CD4-positive, alpha-beta T cell treated with Interleukin-15 for 1 hour (primary cell): ENCODE results near the gene BARX2.

Experiments used
- DNase-seq: peaks from one replicate; pipeline ENCODE4 v3.0.0-alpha.2; 2020

Gene BARX2

DNA sequence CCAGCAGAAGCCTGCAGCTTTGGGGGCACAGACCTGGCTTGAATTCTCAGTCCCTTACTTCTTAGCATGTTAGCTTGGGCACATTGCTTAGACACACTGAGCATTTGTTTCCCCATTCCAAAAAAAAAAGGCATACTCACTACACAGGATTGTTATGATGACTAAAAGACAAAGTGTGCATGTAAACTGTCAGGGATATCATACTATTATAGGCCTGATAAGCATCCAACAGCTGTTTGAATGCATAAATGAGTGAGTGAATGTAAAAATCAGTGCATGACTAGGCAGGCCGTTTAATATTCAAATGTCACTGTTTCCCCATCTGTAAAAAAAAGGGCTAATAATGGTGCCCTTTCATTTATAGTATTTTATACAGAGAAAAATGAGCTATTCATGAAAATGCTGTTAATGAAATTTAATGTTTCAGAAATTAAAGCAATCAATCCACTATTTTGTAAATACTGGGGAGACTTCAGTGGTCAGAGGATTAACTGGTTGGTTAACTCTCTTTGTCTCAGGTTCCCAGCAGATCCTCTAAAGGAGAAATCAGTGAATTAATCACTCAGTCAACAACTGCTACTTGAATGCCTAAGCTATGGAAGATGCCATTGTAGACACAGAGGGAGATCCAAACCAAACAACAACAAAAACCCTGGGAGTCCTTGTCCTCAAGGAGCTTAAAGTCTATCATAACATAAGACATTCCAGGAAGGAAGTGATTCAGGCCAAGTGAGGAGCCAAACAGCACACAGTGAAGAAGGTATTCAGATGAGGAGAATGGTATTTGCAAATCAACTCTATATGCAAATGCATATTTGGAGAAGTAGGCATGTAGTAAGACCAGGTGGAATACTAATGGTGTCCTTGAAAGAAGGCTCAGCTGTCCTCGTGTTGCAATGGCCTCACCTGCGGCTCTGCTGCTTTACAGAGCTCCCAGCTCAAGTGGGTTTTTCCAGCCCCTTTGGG lies 26.8 kb downstream of the BARX2 start:
- no peak for DNase-seq

GRCh38 chr11:129404731-129405130 lies 29.1 kb downstream of the BARX2 start:
- no peak for DNase-seq

DNA sequence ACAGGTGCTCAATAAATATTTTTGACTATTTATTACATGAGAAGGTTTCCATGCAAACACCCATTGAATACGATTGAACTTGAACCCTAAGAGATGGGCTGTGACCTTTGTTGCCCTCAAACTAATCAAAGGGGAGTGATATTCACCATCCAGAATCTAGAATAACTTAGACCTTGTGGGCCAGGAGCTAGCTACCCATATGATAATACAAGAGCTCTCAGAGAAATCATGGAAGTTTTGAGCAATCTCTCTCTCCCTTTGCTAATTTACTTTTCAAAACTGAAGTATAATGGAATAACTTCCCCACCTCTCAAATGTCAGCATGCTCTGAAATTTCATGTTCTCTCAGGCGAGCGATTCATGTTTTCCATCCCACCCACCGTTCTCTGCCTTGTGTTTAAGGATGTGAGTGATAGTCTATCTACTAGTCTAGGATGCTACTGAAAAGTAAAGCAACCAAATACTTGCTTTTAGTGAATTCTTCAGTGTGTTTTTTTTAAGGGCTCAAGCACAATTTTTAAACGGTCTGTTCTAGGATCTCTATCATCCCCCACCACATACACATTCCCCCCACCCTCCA lies 33.3 kb downstream of the BARX2 start:
- no peak for DNase-seq

DNA sequence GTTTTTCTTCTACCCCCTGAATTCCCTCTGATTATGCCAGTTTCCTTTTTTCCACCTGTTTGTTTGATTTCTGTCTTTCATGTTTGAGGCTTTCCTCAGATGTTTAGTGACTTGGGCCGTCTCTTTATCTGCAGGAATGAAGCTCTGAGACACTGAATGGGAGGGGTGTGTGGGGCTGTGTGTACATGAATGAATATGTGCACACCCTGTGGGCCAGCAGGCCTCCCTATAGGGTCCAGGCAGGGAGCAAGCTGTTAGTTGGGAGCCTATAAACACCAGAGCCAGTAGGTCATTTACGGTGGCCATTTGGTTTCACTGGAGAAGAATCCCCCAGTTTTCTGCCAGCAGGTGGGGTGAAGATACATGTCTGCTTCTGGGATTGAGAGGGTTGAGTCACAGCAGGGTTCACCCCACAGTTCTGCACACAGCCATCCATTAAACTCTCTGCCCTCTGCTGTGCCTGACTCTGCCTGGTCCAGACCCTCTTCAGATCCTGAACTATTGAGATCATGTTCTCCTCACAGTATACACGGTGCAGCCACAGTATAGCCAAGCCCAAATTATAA lies 34.8 kb downstream of the BARX2 start:
- no peak for DNase-seq

- no peak for DNase-seq
These were observed 36.8 kb downstream of the BARX2 start for GRCh38 chr11:129412494-129412893.

DNA sequence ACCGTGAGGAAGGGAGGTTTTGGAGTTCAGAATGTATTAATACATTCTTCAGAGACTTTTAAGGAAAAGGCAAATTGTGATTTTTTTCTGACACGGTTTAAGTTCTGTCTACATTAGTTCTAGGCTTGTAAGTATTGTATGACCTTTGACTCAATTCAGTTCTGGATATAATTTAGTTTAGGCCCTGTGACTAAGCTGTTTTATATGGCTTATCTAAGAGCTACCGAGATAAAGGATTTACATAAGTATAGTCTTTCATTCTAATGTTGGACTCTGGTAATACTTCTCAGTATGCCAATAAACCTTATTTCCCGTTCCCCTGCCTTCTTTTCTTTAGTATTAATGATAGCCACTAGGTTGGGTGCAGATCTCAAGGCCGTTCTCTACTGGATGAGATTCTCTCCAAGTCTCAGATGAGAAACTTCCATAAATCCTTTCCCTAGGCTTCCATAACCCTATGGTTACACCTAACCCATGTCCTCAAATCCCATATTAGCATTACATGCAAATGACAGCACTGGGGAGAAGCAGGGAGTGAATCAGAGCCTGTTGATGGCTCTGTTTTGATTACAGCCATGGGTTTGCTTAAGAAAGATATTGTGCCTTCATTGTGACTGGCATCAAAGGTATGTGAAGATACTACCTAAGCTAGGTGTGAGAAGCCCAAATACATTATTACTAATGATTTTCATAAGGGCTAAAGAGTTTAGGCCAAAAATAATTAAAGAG lies 38.7 kb downstream of the BARX2 start:
- no peak for DNase-seq

GRCh38 chr11:129416080-129416820 lies 40.6 kb downstream of the BARX2 start:
- DNase-seq: no peak

GRCh38 chr11:129417458-129417857 lies 41.8 kb downstream of the BARX2 start:
- no peak for DNase-seq

DNA sequence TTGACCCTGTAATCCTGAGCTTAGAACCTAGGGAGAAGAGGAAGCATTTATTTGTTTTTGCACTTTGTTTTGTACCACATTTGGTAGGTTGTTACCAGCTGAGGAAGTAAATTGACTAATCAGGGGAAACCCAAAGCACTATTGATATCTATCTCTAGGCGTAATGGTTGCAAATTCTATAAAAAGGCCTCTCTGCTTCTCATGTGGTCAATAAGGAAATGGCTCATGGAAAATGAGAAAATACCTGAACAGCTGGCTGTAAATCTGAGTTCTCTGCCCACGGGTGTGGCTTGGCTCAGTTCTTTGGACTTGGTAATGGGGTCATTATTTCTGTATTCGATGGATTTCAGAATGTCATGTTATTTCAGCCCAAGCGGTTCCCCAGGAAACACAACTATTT lies 42.4 kb downstream of the BARX2 start:
- DNase-seq: no peak

GRCh38 chr11:129419386-129419785 lies 43.7 kb downstream of the BARX2 start:
- DNase-seq: no peak

DNA sequence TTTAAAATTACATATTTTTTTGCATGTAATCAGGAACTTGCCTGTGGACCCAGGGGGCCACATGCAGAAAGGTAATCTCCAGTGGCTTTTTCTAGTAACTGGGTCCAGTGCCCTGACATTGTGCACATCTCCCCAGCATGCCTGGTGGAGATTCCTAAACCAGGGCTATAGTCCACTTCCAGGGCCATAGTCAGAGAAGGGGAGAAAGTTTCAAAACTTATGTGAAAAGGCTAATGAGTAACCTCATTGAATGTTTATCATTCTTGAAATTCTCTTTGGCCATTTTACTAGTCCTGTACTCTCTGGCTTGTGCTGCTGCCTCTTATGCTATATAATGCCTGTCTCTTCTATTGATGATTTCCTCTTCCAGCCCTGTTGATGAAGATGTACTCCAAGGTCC lies 47.8 kb downstream of the BARX2 start:
- DNase-seq: no peak

DNA sequence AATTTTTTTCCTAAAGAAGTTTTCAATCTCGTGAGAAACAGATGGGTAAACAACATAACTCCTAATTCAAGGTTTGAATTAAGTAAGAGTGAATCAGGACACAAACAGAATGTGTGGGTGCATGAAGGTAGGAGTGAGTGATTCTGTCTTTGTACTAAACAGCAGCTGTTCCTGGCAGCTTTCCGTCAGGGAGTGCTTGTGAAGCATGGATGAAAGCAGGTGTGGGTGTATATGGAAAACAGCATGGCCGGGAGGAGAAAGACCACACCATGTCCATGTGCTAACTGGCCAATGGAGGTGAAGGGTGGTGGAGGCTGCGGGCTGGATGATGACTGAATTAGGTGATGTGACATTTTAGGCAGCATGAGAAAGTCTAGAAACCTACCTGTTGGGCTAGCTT lies 49.6 kb downstream of the BARX2 start:
- no peak for DNase-seq

GRCh38 chr11:129426038-129426437 lies 50.4 kb downstream of the BARX2 start:
- DNase-seq: no peak

DNA sequence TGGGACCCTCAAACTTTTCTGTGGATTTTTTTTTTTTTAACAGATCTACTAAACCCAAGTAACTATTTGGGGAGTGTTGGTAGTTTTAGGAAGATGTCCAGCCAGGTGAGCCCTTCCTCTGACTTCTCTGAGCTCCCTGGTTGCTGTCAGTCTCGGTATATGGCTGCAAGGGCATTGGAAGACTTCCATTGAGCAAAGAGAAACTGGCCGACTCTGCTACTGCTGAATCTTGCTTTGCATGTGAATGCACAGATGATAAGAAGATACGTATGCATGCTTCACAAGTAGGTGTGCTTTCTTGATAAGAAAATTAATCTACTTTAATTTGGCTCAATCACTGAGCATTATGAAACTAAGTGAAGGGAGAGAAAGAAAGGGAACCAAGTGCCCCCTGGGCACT lies 51.1 kb downstream of the BARX2 start:
- no peak for DNase-seq

DNA sequence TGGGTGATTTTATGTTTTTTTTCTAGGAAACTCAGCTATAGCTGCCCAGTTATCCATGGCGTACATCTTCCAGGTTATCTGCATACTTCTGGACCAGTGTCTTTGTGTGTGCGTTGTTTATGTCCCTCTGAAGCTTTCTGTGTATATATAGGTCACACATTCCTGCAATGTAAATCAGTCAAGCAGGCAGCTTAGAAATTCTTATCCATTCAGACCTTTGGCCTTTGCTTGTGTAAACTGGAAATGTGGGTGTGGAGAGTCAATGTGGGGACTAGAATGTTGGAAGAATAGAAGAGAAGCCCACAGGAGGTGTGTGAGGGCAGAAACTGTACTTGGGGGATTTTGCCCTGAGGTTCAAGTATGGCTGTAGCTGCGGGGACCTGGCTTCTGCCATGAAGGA lies 51.7 kb downstream of the BARX2 start:
- DNase-seq: no peak

DNA sequence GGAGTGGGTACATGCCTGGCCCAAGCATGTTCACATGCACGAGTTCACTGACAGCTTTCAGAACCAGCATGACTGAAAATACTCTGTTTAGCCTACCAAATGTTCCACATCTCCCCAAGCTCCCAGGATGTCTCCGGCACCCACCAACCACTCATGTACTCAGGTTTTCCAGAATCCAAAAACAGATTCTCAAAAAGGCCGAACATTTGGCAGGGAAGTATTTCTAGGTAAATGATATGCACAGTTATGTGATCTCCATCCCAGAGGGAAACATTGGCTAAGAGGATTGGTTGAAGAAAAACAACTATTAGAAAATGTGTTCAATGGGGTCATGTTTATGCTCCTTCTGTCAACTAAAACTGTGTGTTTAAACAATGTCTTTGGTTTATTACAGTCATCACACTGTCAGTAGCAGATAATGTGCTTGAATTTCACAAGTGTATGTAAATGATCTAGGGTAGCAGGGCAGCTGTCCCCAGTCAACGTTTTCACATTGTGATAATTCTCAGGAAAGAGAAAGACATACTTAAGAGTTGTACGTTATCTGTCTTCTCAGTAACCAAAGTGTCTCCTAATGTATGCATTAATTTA lies 52.3 kb downstream of the BARX2 start:
- no peak for DNase-seq

- DNase-seq: no peak
These were observed 52.9 kb downstream of the BARX2 start for GRCh38 chr11:129428557-129428956.

DNA sequence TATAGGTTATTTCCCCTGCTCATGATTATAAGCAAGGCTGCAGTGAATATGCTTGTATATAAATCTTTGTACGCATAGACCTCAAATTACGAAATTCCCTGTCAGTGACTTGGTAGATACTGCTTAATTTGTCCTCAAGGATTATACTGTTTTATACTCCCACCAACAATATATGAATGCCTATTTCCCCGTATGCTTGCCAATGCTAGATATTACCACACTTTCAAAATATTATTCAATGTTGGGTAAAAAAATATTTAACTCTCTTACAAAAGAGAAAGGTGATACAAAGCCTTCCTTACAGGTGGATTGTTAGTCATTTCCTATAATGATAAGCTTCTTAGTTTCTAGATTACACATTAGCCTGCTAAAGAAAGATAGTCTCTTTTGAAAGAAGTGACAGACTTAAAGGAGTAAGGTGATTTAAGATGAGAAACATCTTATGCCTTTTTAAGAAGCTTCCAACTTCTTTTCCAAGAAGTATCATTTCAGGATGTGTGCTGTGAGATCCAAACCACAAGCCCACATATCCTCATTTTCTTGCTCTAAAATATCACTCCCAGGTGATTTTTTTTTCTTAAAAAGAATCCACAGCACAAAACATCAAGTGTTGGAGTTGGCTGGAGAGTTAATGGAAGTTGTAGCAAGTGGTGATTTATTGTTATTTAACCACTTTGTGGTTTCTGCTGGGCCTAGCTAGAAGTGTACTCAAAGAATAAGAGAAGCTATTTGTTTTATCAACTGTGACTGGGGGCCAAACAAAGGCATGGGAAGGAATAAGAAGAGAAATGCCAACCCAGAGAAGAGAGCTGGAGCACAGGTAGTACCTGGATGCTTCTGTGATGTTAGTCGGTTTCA lies 59.2 kb downstream of the BARX2 start:
- DNase-seq: no peak

- no peak for DNase-seq
These were observed 60.0 kb downstream of the BARX2 start for GRCh38 chr11:129435499-129436245.

DNA sequence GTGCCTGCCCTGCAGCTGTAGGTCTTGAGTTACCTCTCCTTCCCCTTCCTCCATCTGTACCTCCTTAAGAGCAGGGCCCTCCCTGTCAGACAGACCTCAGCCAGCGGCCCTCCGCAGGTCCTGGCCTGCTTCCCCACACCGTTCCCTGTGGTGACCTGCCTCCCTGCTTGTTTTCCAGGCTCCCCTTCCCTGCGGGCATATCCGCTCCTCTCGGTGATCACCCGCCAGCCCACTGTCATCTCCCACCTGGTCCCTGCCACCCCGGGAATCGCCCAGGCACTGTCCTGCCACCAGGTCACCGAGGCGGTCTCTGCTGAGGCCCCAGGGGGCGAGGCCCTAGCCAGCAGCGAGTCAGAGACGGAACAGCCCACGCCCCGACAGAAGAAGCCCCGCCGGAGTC lies 60.9 kb downstream of the BARX2 start:
- DNase-seq: no peak
